K562 (cell line): ENCODE results near the gene TNFAIP1.

Source experiments
- CSDE1 ChIP-seq, 2 experiments: fragments of 450-650 bp; IDR thresholded peaks; 2 replicates each; pipeline ENCODE4 v1.6.1; 2016; ENCODE audit warnings: mild to moderate bottlenecking in 1 of 2
- GTF2A2 ChIP-seq: IDR thresholded peaks from 2 replicates; pipeline ENCODE4 v1.6.1; 2016; ENCODE audit warnings: mild to moderate bottlenecking, missing genetic modification characterization, missing compliant biosample characterization
- JUND ChIP-seq, 2 experiments: IDR thresholded peaks; 2 replicates in 1 of 2; 3 replicates in 1 of 2; pipeline ENCODE4 v1.6.1; 2011; ENCODE audit warnings: borderline replicate concordance in 2 of 2, low read depth in 2 of 2, low read length in 2 of 2, improper control_type of control experiment in 1 of 2, missing biosample characterization in 1 of 2, missing genetic modification characterization in 1 of 2, missing genetic modification reagents in 1 of 2
- MED1 ChIP-seq: sonication (generic); formaldehyde crosslinking; IDR thresholded peaks from 2 replicates; pipeline ENCODE4 v1.8.1; 2023; ENCODE audit warnings: missing genetic modification reagents, borderline replicate concordance
- POLR2A ChIP-seq: fragments of 450-650 bp; conservative IDR thresholded peaks from 2 replicates; pipeline ENCODE4 v1.6.1; 2016
- SIX5 ChIP-seq, 2 experiments: IDR thresholded peaks; 2 replicates each; pipeline ENCODE4 v1.6.1; 2011; ENCODE audit warnings: low read length in 2 of 2, borderline replicate concordance in 1 of 2, low read depth in 1 of 2, mild to moderate bottlenecking in 1 of 2, moderate library complexity in 1 of 2; ENCODE audit not compliant: insufficient read depth in 1 of 2
- SP2 ChIP-seq: IDR thresholded peaks from 2 replicates; pipeline ENCODE4 v1.6.1; 2011; ENCODE audit warnings: mild to moderate bottlenecking, low read depth, low read length, moderate library complexity; ENCODE audit not compliant: poor library complexity, severe bottlenecking; ENCODE audit errors: extremely low read depth
- SRSF1 ChIP-seq: fragments of 200-400 bp; formaldehyde crosslinking; IDR thresholded peaks from 2 replicates; pipeline ENCODE4 v1.6.1; 2017; ENCODE audit warnings: mild to moderate bottlenecking, low read depth, low read length, moderate library complexity
- ZNF24 ChIP-seq: fragments of 450-650 bp; IDR thresholded peaks from 2 replicates; pipeline ENCODE4 v1.6.1; 2016
- TF ChIP-seq, protein P1 (sequence below): sonication (generic); formaldehyde crosslinking; IDR thresholded peaks from 2 replicates; pipeline ENCODE4 v1.5.0; 2020; ENCODE audit warnings: missing genetic modification reagents
- TF ChIP-seq, protein P2 (sequence below), 3 experiments: IDR thresholded peaks in 2 of 3; conservative IDR thresholded peaks in 1 of 3; 2 replicates each; pipeline ENCODE4 v1.5.1; 2011 to 2012; ENCODE audit warnings: low read length in 3 of 3, mild to moderate bottlenecking in 3 of 3, control low read depth in 2 of 3, improper control_type of control experiment in 1 of 3, inconsistent platforms in 1 of 3, low read depth in 1 of 3, mixed read lengths in 1 of 3, moderate library complexity in 1 of 3; ENCODE audit not compliant: insufficient read depth in 2 of 3

DNA sequence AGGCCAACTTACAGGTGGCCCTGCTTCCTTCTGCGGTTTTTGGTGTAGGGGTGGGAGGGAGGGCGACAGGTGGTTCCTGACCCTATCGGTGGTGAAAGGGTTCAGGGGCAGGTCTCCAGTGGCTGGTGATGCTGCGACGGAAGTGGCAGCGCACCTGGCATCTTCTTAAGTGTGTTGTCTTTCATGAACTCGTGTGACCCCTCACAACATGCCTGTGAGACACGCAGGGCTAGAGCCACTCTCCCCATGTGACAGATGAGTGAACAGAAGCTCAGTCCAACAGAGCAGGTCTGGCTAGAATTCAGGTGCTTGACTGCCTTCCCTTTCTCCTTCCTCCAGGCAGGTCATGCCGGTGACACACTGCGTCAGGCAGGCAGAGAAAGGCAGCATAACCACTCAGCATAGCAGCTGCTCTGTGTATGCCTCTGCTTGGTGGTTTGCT, 8.0 kb downstream of the TNFAIP1 start:
- TF ChIP-seq SRSF1, result no peak
- TF ChIP-seq, protein P1, sequence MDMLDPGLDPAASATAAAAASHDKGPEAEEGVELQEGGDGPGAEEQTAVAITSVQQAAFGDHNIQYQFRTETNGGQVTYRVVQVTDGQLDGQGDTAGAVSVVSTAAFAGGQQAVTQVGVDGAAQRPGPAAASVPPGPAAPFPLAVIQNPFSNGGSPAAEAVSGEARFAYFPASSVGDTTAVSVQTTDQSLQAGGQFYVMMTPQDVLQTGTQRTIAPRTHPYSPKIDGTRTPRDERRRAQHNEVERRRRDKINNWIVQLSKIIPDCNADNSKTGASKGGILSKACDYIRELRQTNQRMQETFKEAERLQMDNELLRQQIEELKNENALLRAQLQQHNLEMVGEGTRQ (CRISPR knock-in tag), result no peak
- no peak for TF ChIP-seq POLR2A
- TF ChIP-seq, protein P2, sequence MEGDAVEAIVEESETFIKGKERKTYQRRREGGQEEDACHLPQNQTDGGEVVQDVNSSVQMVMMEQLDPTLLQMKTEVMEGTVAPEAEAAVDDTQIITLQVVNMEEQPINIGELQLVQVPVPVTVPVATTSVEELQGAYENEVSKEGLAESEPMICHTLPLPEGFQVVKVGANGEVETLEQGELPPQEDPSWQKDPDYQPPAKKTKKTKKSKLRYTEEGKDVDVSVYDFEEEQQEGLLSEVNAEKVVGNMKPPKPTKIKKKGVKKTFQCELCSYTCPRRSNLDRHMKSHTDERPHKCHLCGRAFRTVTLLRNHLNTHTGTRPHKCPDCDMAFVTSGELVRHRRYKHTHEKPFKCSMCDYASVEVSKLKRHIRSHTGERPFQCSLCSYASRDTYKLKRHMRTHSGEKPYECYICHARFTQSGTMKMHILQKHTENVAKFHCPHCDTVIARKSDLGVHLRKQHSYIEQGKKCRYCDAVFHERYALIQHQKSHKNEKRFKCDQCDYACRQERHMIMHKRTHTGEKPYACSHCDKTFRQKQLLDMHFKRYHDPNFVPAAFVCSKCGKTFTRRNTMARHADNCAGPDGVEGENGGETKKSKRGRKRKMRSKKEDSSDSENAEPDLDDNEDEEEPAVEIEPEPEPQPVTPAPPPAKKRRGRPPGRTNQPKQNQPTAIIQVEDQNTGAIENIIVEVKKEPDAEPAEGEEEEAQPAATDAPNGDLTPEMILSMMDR (IDR thresholded peaks at IDR 0.05 in 2 of 3, conservative IDR thresholded peaks at IDR 0.05 in 1 of 3; ENCODE audit: insufficient read depth in 2 of 3, low read depth in 1 of 3, low read length in 3 of 3), result no peak
- TF ChIP-seq SIX5 (IDR thresholded peaks at IDR 0.05; ENCODE audit: borderline replicate concordance in 1 of 2, insufficient read depth in 1 of 2, low read depth in 1 of 2, low read length in 2 of 2), result no peak
- no peak for TF ChIP-seq CSDE1 (IDR thresholded peaks at IDR 0.05)
- TF ChIP-seq ZNF24, result no peak
- no peak for TF ChIP-seq GTF2A2
- TF ChIP-seq JUND (IDR thresholded peaks at IDR 0.05; ENCODE audit: borderline replicate concordance, low read depth, low read length), result no peak
- TF ChIP-seq JUND (tag; IDR thresholded peaks at IDR 0.05; ENCODE audit: borderline replicate concordance, low read depth, low read length), result no peak
- TF ChIP-seq SP2, result no peak
- no peak for TF ChIP-seq MED1 (CRISPR knock-in tag)
